Renal pelvis (tissue), 12 donors: Measurements from ENCODE around the gene STRADA. TPM values are rescaled to one million over a fixed set of nuclear protein-coding genes. Genes with fewer than 3 reads are reported as not detected.

Experiments
- DNase-seq: peaks from one replicate; pipeline ENCODE4 v3.0.0-alpha.2; 2013
- long read RNA-seq, 16 experiments: transcript quantifications; one replicate each; lab custom pipeline, GENCODE V29; 2026
- polyA plus RNA-seq, 3 donors: library from polyadenylated mRNA; unstranded; fragments of 120-200 nt; gene quantifications; one replicate each; pipeline ENCODE4 v1.2.1, GENCODE V29; 2013; ENCODE audit not compliant: insufficient read length in 3 of 3

STRADA gene, protein sequence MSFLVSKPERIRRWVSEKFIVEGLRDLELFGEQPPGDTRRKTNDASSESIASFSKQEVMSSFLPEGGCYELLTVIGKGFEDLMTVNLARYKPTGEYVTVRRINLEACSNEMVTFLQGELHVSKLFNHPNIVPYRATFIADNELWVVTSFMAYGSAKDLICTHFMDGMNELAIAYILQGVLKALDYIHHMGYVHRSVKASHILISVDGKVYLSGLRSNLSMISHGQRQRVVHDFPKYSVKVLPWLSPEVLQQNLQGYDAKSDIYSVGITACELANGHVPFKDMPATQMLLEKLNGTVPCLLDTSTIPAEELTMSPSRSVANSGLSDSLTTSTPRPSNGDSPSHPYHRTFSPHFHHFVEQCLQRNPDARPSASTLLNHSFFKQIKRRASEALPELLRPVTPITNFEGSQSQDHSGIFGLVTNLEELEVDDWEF
- 10 to 100 TPM; 43.1 to 74.3 (median 66.8) TPM for polyA plus RNA-seq
- long read RNA-seq, donor 1, partial matches to known transcripts: 0 of 6 reads
- long read RNA-seq, donor 1, other reads (novel, unspliced or antisense): 0 of 6 reads
- long read RNA-seq, donor 2, transcript STRADA-222 (1 exons, 3,685 nt): major isoform, 7 of 11 reads
- long read RNA-seq, donor 2, partial matches to known transcripts: 0 of 11 reads
- long read RNA-seq, donor 2, other reads (novel, unspliced or antisense): 0 of 11 reads
- long read RNA-seq, donor 3, partial matches to known transcripts: 20 of 28 reads
- long read RNA-seq, donor 3, other reads (novel, unspliced or antisense): 0 of 28 reads
- long read RNA-seq, donor 4, partial matches to known transcripts: 0 of 5 reads
- long read RNA-seq, donor 4, other reads (novel, unspliced or antisense): 0 of 5 reads
- long read RNA-seq, donor 5, partial matches to known transcripts: 0 of 4 reads
- long read RNA-seq, donor 5, other reads (novel, unspliced or antisense): 0 of 4 reads
- long read RNA-seq, donor 6, partial matches to known transcripts: 0 of 3 reads
- long read RNA-seq, donor 6, other reads (novel, unspliced or antisense): 0 of 3 reads
- long read RNA-seq, donor 7, transcript STRADA-222 (1 exons, 3,685 nt): major isoform, 7 of 11 reads
- long read RNA-seq, donor 7, partial matches to known transcripts: 0 of 11 reads
- long read RNA-seq, donor 7, other reads (novel, unspliced or antisense): 0 of 11 reads
- long read RNA-seq, donor 8, partial matches to known transcripts: 0 of 6 reads
- long read RNA-seq, donor 8, other reads (novel, unspliced or antisense): 0 of 6 reads
- long read RNA-seq, donor 9, partial matches to known transcripts: 0 of 9 reads
- long read RNA-seq, donor 9, other reads (novel, unspliced or antisense): 0 of 9 reads
- long read RNA-seq, donor 10, transcript STRADA-222 (1 exons, 3,685 nt): major isoform, 7 of 13 reads
- long read RNA-seq, donor 10, partial matches to known transcripts: 0 of 13 reads
- long read RNA-seq, donor 10, other reads (novel, unspliced or antisense): 0 of 13 reads
- long read RNA-seq, donor 11, partial matches to known transcripts: 0 of 5 reads
- long read RNA-seq, donor 11, other reads (novel, unspliced or antisense): 0 of 5 reads
- long read RNA-seq, donor 12, transcript STRADA-222 (1 exons, 3,685 nt): major isoform, 11 of 32 reads
- long read RNA-seq, donor 12, partial matches to known transcripts: 10 of 32 reads
- long read RNA-seq, donor 12, other reads (novel, unspliced or antisense): 0 of 32 reads
- long read RNA-seq, donor 13, partial matches to known transcripts: 0 of 6 reads
- long read RNA-seq, donor 13, other reads (novel, unspliced or antisense): 0 of 6 reads
- long read RNA-seq, donor 14: 0 reads
- long read RNA-seq, donor 15: 0 reads
- long read RNA-seq, donor 16, transcript STRADA-222 (1 exons, 3,685 nt): major isoform, 7 of 19 reads
- long read RNA-seq, donor 16, partial matches to known transcripts: 8 of 19 reads
- long read RNA-seq, donor 16, other reads (novel, unspliced or antisense): 0 of 19 reads

DNA sequence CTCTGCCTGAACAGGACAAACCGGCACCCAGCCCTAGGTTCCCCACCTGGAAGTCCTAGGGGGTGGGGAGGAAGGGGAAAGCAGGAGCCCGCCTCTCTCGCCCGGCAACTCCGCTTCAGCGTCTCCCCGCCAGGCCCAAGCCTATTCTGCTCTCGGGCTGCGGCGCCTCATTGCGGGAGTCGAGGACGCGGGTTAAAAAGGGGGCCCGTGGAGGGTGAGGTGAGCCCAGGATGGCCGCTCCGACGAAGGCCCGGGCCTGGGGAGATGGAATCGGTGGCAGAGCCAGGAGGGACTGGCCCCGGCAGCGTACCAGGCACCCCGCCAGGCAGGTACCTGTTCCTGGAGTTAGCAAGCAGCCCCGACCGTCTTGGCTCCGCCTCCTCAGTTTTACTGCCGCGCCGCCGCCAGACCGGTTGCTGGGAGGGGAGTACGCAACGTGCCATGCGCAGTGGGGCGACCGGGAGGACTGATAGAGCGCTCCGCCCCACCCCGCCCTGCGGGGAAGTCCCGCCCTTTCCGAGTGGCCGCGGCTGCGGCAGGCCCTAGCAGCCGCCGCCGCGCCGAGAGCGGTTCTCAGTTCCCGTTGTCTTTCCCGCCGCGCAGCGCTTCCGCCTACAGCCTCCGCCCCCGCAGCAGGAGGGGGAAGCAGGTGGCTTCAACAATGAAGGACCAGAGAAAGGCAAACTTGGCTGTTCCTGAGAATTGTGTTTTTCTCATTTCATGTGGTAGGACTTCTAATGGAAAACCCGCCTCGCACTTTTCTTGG lies at the start of gene STRADA:
STRADA (minus strand) TSS at position 392 of the 766 bp plus-strand sequence. CDS start 13,430 bp downstream, outside the sequence.
- DNase-seq: peak; percentile 98

DNA sequence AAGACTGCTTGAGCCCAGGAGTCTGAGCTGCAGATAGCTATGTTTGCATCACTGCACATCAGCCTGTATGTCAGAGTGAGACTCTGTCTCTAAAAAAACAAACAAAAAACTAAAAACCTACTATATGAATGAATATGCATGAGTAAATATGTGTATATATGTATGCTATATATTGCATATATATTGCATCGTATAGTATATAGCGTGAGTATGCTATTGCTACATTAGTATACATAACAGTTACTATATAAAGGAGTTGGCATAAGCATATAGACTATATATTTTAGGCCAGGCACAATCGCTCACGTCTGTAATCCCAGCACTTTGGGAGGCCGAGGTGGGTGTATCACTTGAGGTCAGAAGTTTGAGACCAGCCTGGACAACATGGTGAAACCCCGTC lies 48.5 kb upstream of the STRADA start:
- no peak for DNase-seq

DNA sequence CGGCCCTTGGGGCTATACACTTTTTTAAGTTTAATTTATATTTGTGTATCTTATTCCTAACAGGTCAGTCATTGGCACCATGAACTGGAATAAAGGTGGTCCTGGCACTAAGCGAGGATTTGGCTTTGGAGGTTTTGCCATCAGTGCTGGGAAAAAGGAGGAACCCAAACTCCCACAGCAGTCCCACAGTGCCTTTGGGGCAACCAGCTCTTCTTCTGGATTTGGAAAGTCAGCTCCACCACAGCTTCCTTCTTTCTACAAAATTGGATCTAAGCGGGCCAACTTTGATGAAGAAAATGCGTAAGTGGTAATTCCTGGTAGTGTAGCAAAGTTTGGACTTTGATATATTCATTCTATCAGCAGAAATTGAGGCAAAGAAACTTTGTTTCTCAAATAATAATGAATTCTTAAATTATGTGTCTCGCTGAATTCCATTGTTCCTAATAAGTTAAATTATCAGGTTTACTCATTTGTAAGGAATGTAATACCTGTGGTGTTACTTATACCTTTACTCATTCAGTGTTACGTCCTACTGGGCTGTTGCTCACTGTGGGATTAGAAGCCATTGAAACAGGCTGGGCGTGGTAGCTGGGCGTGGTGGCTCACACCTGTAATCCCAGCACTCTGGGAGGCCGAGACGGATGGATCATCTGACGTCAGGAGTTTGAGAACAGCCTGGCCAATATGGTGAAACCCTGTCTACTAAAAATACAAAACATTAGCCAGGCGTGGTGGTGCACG lies 45.5 kb upstream of the STRADA start:
- DNase-seq: no peak

DNA sequence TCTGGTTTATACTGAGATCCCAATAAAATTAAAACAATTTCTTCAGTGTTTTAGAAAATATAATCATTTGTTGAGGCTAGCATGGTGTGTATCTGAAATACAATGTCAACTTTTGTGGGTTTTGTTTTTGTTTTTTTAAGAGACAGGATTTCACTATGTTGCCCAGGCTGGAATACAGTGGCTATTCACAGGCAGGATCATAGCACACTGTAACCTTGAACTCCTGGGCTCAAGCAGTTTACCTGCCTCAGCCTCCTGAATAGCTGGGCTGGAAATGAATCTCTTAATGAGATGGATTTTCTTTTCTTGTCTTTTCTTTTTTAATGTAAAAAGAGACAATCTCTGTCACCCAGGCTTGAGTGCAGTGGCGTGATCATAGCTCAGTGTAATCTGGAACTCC lies 44.5 kb upstream of the STRADA start:
- no peak for DNase-seq

DNA sequence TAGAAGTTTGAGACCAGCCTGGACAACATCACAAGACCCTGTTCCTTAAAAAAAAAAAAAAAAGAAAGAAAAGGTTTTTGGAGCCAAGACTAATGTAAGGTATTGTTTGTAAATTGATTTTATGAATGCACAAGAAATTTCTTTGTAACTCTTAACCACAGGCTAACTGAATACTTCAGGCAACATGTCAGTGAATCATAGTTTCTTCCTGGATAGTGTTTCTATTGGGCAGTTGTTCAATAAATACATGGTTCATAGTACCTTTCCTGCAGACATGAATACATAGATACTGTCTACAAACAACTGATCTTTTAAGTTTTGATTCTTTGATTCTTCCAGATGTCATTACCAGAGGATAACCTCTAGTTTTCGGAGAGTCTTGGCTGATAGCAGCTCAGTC lies 44.0 kb upstream of the STRADA start:
- no peak for DNase-seq

DNA sequence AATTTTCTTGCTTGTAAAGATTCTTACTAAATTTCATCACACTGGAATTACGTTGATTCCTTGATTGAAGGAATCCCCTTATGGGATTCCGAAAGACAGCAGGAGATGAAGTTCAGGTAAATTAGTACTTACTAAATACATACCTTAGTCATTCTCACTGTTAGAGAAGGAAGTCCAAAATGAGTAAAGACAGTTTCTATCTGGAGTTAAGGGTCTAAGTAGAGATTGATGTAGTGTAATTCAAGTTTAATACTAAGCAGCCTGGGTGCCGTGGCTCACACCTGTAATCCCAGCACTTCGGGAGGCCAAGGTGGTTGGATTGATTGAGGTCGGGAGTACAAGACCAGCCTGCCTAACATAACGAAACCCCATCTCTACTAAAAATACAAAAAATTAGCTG lies 41.9 kb upstream of the STRADA start:
- no peak for DNase-seq

DNA sequence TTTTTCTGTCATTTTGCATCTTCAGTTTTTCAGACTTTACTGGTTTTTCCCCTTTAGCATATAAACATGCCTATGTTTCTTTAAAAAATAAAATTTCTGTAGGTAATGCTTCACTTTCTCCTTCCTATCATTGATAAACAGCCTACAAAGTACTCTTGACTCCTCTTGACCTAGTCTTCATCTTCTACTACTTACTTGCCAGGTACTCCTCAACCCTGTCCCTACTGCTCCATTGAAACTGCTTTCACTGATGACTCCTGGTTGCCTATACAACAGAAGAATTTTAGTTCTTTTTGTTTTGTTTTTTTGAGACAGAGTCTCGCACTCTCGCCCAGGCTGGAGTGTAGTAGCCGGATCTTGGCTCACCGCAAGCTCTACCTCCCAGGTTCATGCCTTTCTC lies 39.3 kb upstream of the STRADA start:
- no peak for DNase-seq

DNA sequence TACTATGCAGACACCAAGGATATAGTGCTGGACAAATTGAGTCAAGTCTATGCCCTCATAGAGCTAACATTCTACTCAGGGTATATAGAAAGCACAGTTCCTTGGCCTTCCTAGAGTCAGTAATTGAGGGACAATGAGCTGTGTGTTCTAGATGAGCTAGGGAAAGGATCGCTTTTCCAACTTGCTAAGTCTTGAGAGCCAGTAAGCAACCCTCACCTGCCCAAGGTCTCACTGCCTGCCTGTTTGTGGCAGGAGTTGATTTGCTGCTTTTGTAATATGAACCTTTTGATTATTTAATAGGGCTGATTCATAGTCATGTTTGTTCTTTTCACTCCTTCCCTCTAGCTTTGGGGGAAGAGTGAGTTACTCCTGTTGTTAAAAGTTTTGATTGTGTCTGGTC lies 38.9 kb upstream of the STRADA start:
- no peak for DNase-seq

DNA sequence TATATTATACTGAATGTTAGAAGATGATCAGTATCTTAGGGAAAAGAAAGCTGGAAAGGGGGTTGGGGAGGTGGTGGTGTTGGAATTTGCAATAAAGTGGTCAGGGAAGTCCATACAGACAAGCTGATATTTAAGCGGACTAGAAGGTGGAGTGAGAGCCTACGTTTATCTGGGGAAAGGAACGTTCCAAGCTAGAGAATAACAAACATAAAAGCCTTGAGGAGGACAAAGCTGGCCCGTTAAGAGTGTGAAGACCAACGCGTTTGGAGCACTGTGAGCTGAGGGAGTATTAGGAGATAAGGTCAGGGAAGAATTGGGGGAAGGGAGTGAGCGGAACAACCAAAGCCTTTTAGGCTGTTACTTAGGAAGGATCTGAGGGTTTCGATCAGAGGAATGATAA lies 33.8 kb upstream of the STRADA start:
- DNase-seq: no peak

DNA sequence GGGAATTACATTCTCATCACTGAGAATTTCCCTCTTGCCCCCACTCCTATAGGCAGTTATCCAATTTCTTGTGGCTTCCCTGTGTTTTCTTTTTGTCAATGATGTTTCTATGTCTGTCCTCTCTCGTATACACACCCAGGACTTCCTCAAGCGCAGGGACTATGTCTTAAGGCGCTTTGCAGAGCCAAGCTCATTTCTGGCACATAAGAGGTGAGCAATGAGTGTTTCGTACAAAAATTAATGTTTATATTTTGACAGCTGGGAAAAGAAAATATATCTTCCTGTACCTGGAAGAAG lies 33.3 kb upstream of the STRADA start:
- no peak for DNase-seq

DNA sequence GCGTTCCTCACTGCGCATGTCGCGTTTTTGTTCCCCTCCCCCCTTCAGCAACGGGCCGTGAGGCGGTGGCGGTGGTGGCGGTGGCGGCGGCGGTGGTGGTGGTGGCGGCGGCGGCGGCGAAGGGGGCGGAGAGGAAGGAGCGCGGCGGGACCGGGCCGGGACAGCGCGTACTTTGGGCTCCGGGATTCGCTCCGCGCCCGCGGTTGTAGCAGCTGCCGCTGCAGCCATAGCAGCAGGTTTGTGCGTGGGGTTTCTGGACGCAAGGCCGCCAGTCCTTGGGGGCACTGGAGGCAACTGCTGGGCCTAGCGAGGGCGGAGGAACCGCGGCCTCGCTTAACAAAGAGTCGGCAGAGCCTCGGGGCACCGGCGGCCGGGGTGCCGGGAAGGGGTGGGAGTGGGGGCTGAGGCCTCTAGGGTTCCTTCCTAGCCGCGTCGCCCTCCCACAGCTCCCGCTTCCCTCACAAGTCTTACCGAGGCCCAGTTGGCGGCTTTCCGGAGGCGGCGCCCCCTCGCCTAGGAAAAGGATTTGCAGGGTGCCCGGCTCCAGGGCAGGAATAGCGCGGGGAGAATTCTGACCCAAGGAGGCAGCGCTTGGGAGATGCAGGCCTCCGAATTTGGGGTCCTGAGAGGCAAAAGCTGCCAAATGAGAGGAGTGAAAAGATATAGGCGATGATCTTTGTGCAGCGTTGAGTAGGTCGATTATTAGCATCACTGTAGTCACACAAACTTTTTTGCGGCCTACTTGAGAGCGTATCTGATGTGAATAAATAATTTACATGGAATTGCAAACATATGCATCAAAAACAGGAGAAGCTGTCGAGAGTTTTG lies 32.8 kb upstream of the STRADA start, which contains the start of gene DDX42:
DDX42 (plus strand) TSS at position 30 of the 828 bp plus-strand sequence. CDS start 12,880 bp downstream, outside the sequence.
- peak; percentile 52 for DNase-seq

DNA sequence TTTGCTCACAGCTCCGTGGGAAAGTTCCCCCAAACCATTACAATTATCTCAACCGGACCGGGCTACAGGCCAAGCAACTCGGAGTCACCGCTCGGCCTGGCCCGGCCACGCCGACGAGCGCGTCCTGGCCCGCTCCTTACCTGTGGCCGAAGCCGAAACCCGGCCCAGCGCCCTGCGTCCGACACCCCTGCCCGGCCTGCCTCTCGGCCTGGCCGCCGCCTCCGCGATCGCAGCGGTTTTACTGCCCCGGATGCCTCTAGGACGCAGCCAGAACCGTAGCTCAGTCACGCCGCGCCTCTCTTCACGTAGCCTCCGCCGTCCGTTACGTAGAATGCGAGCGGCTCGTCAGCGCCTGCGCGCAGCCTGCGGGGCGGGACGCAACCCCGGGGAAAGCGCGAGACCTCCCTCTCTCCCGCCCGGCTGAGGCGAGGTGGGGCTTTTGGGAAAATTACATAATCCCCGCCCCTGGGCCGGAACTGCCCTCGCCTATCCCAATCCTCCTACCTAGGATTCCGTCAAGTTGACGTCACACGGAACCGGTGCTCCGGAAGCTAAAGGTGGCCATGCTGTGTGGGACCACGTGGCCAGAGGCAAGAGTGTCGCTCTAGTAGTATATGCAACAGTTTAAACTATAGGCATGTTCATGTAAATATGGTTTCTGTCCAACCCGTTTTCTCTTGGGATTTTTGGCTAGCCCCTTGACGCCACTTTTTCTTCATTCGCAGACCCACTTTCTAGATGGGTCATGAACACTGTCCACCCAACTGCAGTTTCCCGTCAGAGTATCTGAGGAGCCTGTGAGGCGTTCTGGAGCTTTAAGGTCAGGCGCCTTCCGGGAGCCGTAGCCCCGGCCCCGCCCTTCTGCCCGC lies 31.9 kb upstream of the STRADA start, which contains the start of gene CCDC47:
CCDC47 (minus strand) TSS at position 326 of the 869 bp plus-strand sequence. CDS start 7,422 bp downstream, outside the sequence.
- peak; percentile 100 for DNase-seq

DNA sequence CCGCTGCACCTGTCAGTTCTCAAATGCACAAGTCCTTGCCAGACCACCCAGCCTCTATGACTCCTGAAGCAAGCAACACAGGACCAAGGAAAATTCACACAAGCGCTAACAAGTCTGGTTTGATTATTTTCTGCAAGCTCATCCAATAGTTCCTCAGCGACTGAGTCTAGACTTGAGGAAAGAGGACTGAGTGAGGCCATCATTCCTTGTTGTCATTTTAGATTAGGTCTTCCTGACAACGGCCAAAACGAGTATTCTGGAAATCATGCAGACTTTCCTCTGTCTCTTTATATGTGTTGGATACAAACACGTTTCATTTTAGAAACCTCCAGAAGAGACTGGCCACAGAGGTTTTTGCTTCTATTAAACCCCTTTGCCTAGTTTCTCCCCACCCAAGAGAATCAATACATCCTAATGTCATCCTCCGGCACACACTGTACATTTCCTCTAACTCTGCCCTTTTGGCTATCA lies 31.2 kb upstream of the STRADA start:
- peak; percentile 17 for DNase-seq

DNA sequence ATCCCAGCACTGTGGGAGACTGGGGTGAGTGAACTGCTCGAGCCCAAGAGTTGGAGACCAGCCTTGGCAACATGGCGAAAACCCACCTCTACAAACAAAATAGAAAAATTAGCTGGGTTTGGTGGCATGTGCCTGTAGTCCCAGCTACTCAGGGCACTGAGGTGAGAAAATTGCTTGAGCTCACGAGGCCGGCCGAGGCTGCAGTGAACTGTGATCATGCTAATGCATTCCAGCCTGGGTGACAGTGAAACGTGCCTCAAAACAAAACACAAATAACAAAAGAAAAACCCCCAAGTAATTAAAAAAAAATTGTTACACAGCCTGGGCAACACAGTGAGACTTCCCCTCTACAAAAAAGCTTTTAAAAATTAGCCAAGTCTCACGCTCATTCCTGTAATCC lies 26.8 kb upstream of the STRADA start:
- DNase-seq: no peak

DNA sequence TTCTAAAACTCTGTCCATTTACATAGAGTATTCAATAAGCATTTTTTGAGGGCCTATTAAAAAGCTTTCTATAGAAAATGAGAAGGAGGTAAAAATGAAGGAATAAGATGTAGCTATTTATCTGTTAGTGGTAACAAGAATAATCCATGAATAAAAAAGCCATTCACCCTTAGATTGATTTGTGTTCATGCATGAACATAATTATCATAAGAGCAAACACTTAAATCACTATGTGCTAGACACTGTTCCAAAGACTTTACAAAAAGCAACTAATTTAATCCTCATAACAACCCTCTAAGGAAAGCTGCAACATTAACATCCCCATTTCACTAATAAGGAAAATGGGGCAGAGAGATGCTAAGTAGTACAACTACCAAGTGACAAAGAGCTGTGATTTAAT lies 25.2 kb upstream of the STRADA start:
- no peak for DNase-seq

DNA sequence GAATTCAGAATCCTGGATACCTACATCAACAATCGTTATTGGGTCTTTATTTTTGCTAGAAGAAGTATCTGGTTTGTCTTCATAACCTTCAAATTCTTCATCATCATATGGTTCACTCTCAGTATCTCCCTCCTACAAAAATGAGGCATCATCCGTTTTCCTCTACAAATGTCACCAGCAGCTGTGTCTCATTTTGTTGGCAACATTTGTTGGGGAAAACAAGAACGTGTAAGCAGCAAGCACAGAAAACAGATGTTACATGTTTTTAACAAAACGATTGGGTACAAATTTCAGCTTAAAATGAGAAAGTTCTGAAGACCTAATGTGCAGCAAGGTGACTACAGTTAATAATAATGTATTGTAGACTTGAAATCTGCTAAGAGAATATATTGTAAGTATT lies 23.1 kb upstream of the STRADA start:
- DNase-seq: no peak
